Heart left ventricle (tissue), 16 donors: ENCODE results near the gene B3GNT2. TPM values are rescaled to one million over a fixed set of nuclear protein-coding genes. Genes with fewer than 3 reads are reported as not detected.

Source experiments
- ATAC-seq, 4 donors: fragments of 200-7000 bp; cut with Tn5 transposase; one replicate each; pipeline ENCODE4 v1.9.1; 2020 to 2022; ENCODE audit warnings: moderate library complexity in 4 of 4, mild to moderate bottlenecking in 3 of 4, moderate number of reproducible peaks in 1 of 4
- DNase-seq, 5 donors: peaks; one replicate each; pipeline ENCODE4 v3.0.0-alpha.2; 2020
- H3K27ac ChIP-seq, 12 donors: fragments of 200-600 bp; sonication (generic) in 4 of 12; one replicate each; pipeline versions ENCODE4 v1.5.0 to v1.8.0; 2016 to 2022; ENCODE audit warnings: mild to moderate bottlenecking in 2 of 12
- H3K27me3 ChIP-seq, 9 donors: fragments of 200-600 bp; sonication (generic) in 2 of 9; one replicate each; pipeline versions ENCODE4 v1.5.1 to v1.8.0; 2016 to 2022; ENCODE audit warnings: mild to moderate bottlenecking in 3 of 9
- H3K36me3 ChIP-seq, 9 donors: fragments of 200-600 bp; sonication (generic) in 2 of 9; one replicate each; pipeline versions ENCODE4 v1.5.0 to v1.8.0; 2018 to 2022; ENCODE audit warnings: mild to moderate bottlenecking in 2 of 9
- H3K4me1 ChIP-seq, 12 donors: fragments of 200-600 bp; sonication (generic) in 4 of 12; one replicate each; pipeline versions ENCODE4 v1.5.0 to v1.8.0; 2016 to 2022; ENCODE audit warnings: mild to moderate bottlenecking in 3 of 12
- H3K4me3 ChIP-seq, 12 donors: fragments of 200-600 bp; sonication (generic) in 4 of 12; one replicate each; pipeline versions ENCODE4 v1.5.0 to v1.8.0; 2017 to 2022; ENCODE audit warnings: mild to moderate bottlenecking in 9 of 12, moderate library complexity in 4 of 12
- H3K9me3 ChIP-seq, 12 donors: fragments of 200-600 bp; sonication (generic) in 4 of 12; one replicate each; pipeline versions ENCODE4 v1.5.0 to v1.8.0; 2016 to 2022; ENCODE audit warnings: mild to moderate bottlenecking in 1 of 12
- CTCF ChIP-seq, 12 donors: fragments of 200-600 bp; sonication (generic) in 4 of 12; IDR thresholded peaks; one replicate each; pipeline versions ENCODE4 v1.5.0 to v1.8.0; 2018 to 2022; ENCODE audit warnings: antibody characterized with exemption in 12 of 12, mild to moderate bottlenecking in 5 of 12
- POLR2A ChIP-seq, 2 donors: fragments of 450-650 bp; IDR thresholded peaks; one replicate each; pipeline ENCODE4 v1.6.1; 2017; ENCODE audit warnings: antibody characterized with exemption in 2 of 2, mild to moderate bottlenecking in 2 of 2, moderate library complexity in 2 of 2
- WGBS, 4 donors: extraction: QIAGEN DNeasy Blood & Tissue Kit in 2 of 4; methylation state at CpG; one replicate each; pipeline versions ENCODE4 v1.1.5 to v1.1.7; 2013 to 2018; 5-methylcytosine and 5-hydroxymethylcytosine counted together
- intact Hi-C, 10 donors: fragments of 100-400 bp; cut with DNase I; formaldehyde crosslinking; loops; one replicate each; pipeline versions ENCODE4 v1.11.1 to v1.14.2; 2022
- polyA plus RNA-seq, 2 donors: library from polyadenylated mRNA; stranded (reverse); fragments of 200-250 nt; gene quantifications; one replicate each; pipeline ENCODE4 v1.2.3, GENCODE V29; 2013
- total RNA-seq, 9 donors: library from RNA; depleted of rRNA in 2 of 9; stranded (reverse); fragments of >200 nt in 2 of 9; fragmentation: NEBNext Ultra II Directional in 3 of 9; extraction: Animal tissue kit (Norgen Biotek cat#: 25700) in 3 of 9; gene quantifications; one replicate each; pipeline versions ENCODE4 v1.1.0 to v1.2.4, GENCODE V29; 2016 to 2023
- donor health status: ischemic (EF 13 %, LVEDD 7.1; RV severe dilation, severe dysfunction).
- donor health status: healthy with polysubstance abuse.
- donor health status: DM: no; HTN: yes; CAD: no.
- donor health status: DM: no; HTN: no; CAD: no.
- donor health status: ischemic (EF 25% LVEDD 6.9; RV normal size, moderate dysfunction).
- donor health status: ischemic (EF 25% LVEDD 5.7; RV mildly dilated, moderate dysfunction).
- donor health status: healthy.
- donor health status: DM: yes; HTN: yes; CAD: no.
- donor health status: ischemic (EF 35%, LVEDD 5.7; RV mildly dilated, moderate dysfunction).
- donor health status: nonischemic (EF 11% LVEDD 7.7; RV severe dilation, severe dysfunction).
- donor health status: DM: yes; HTN: yes; CAD: no.
- donor health status: PGD.
- donor health status: ischemic (EF 29% LVEDD 5.4; RV normal size, mild dysfunction).
- donor health status: nonischemic (EF 23%, LVEDD 6.1; RV moderate dilation, normal function).

B3GNT2 gene
- total and polyA plus RNA-seq, 11 donors: 8.6 to 26.5 (median 18.4) TPM

- DNase-seq (no peak), ATAC-seq (no peak)
- H3K27ac ChIP-seq: no peak overlapping the region
- no peaks in the 10 kb centered on the region for H3K27me3 ChIP-seq
- 87 to 93% (median 90%) methylated on average over 4 of the region's 4 CpGs for WGBS, 4 donors
- H3K9me3 ChIP-seq: peaks cover 0 to 5% (median 0%) of the 10 kb centered on the region in 12 donors
- no peaks in the 10 kb centered on the region for H3K36me3 ChIP-seq
- no peaks in the 10 kb centered on the region for H3K4me1 ChIP-seq
- intact Hi-C loops: no loop called here
- TF ChIP-seq CTCF (IDR thresholded peaks at IDR 0.05): no peak
- TF ChIP-seq POLR2A (IDR thresholded peaks at IDR 0.05): no peak
- H3K4me3 ChIP-seq: no peak overlapping the region
Measured at GRCh38 chr2:62250239-62250638, 54.3 kb downstream of the B3GNT2 start.

GRCh38 chr2:62254424-62255266, 58.7 kb downstream of the B3GNT2 start:
- H3K27ac ChIP-seq: no peak overlapping the region
- H3K4me3 ChIP-seq: no peak overlapping the region
- ATAC-seq (no peak), DNase-seq (no peak)
- no peaks in the 10 kb centered on the region for H3K36me3 ChIP-seq
- no peak for TF ChIP-seq CTCF (IDR thresholded peaks at IDR 0.05)
- TF ChIP-seq POLR2A (IDR thresholded peaks at IDR 0.05): no peak
- intact Hi-C loops: no loop called here
- H3K9me3 ChIP-seq: peaks cover 0 to 5% (median 0%) of the 10 kb centered on the region in 12 donors
- no peaks in the 10 kb centered on the region for H3K4me1 ChIP-seq
- no peaks in the 10 kb centered on the region for H3K27me3 ChIP-seq
- 96 to 100% (median 99%) methylated on average over 1 of the region's 1 CpG for WGBS, 4 donors

- 92 to 97% (median 95%) methylated on average over 4 of the region's 4 CpGs for WGBS, 4 donors
- TF ChIP-seq CTCF (IDR thresholded peaks at IDR 0.05): no peak
- TF ChIP-seq POLR2A (IDR thresholded peaks at IDR 0.05): no peak
- Histone ChIP-seq H3K27ac (no peak overlapping the region), H3K4me3 (no peak overlapping the region), H3K27me3 (no peaks in the 10 kb centered on the region), H3K36me3 (no peaks in the 10 kb centered on the region), H3K4me1 (no peaks in the 10 kb centered on the region), H3K9me3 (peaks cover 0 to 5% (median 0%) of the 10 kb centered on the region in 12 donors)
- intact Hi-C loops: no loop called here
- no peak for DNase-seq
- no peak for ATAC-seq
Measured at GRCh38 chr2:62257466-62257865, 61.6 kb downstream of the B3GNT2 start.

- no peak for ATAC-seq
- Histone ChIP-seq H3K4me1 (peaks cover 0 to 17% (median 0%) of the 10 kb centered on the region in 12 donors), H3K27ac (no peak overlapping the region), H3K27me3 (no peaks in the 10 kb centered on the region), H3K4me3 (no peak overlapping the region), H3K9me3 (no peaks in the 10 kb centered on the region), H3K36me3 (no peaks in the 10 kb centered on the region)
- 73 to 84% (median 80%) methylated on average over 6 of the region's 6 CpGs for WGBS, 4 donors
- DNase-seq: no peak
- intact Hi-C loops: no loop called here
- no peak for TF ChIP-seq POLR2A (IDR thresholded peaks at IDR 0.05)
- TF ChIP-seq CTCF (IDR thresholded peaks at IDR 0.05): no peak
Measured at GRCh38 chr2:62263076-62263715, 67.3 kb downstream of the B3GNT2 start.
